Transverse colon (tissue), 3 donors: Measurements from ENCODE around the gene ZNF821.

Source experiments
- EP300 ChIP-seq: sonication (generic); formaldehyde crosslinking; IDR thresholded peaks from one replicate; pipeline ENCODE4 v1.6.1; 2017; ENCODE audit warnings: antibody characterized with exemption, low read depth
- TF ChIP-seq, protein P1 (sequence below), 5 experiments: fragments of 200-600 bp in 3 of 5; fragments of 450-650 bp in 2 of 5; sonication (generic) in 3 of 5; IDR thresholded peaks; 1 replicate in 2 of 5; 2 replicates in 3 of 5; pipeline ENCODE4 v1.5.1; 2016 to 2017; ENCODE audit warnings: antibody characterized with exemption in 5 of 5, inconsistent platforms in 3 of 5, mild to moderate bottlenecking in 2 of 5, moderate library complexity in 1 of 5

DNA sequence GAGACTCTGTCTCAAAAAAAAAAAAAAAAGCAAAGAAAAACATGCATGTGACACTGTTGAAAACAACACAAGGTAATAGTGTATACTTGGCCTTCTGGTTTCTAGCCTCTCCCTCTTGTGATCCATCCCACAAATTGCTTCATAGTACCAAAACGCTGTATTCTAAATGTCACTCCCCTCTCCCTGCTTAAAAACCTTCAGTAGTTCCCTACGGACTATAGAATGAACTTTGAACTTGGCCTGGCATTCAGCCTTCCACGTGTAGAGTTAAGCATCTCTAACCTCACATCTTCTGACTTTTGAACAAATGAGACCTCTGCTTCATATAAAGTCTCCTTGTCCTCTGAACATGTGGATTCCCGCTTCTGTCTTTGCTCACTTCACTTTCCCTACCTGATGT is 5.1 kb downstream of the ZNF821 start:
- TF ChIP-seq, protein P1, sequence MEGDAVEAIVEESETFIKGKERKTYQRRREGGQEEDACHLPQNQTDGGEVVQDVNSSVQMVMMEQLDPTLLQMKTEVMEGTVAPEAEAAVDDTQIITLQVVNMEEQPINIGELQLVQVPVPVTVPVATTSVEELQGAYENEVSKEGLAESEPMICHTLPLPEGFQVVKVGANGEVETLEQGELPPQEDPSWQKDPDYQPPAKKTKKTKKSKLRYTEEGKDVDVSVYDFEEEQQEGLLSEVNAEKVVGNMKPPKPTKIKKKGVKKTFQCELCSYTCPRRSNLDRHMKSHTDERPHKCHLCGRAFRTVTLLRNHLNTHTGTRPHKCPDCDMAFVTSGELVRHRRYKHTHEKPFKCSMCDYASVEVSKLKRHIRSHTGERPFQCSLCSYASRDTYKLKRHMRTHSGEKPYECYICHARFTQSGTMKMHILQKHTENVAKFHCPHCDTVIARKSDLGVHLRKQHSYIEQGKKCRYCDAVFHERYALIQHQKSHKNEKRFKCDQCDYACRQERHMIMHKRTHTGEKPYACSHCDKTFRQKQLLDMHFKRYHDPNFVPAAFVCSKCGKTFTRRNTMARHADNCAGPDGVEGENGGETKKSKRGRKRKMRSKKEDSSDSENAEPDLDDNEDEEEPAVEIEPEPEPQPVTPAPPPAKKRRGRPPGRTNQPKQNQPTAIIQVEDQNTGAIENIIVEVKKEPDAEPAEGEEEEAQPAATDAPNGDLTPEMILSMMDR (IDR thresholded peaks at IDR 0.05) = no peak
- no peak for TF ChIP-seq EP300
